Measurements from ENCODE around the gene HK3. TPM values are rescaled to one million over a fixed set of nuclear protein-coding genes. Genes with fewer than 3 reads are reported as not detected.

The HK3 gene
- total RNA-seq, 6 experiments from 2014 or later: 2.3 to 21.1 (median 9.1) TPM

GRCh38 chr5:176845392-176845713 lies 53.8 kb downstream of the HK3 start:
- no peak for ATAC-seq
- no peaks in the 10 kb centered on the region for H3K27me3 ChIP-seq
- TF ChIP-seq POLR2A (IDR thresholded peaks at IDR 0.05): no peak
- TF ChIP-seq, protein P1, sequence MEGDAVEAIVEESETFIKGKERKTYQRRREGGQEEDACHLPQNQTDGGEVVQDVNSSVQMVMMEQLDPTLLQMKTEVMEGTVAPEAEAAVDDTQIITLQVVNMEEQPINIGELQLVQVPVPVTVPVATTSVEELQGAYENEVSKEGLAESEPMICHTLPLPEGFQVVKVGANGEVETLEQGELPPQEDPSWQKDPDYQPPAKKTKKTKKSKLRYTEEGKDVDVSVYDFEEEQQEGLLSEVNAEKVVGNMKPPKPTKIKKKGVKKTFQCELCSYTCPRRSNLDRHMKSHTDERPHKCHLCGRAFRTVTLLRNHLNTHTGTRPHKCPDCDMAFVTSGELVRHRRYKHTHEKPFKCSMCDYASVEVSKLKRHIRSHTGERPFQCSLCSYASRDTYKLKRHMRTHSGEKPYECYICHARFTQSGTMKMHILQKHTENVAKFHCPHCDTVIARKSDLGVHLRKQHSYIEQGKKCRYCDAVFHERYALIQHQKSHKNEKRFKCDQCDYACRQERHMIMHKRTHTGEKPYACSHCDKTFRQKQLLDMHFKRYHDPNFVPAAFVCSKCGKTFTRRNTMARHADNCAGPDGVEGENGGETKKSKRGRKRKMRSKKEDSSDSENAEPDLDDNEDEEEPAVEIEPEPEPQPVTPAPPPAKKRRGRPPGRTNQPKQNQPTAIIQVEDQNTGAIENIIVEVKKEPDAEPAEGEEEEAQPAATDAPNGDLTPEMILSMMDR (IDR thresholded peaks at IDR 0.05): no peak
- no peak for DNase-seq
- WGBS (ENCODE audit: insufficient coverage, low coverage, low lambda C conversion rate, missing lambda C conversion rate): 53% methylated on average over 5 of the region's 6 CpGs
- no peak overlapping the region for H3K27ac ChIP-seq
- no peaks in the 10 kb centered on the region for H3K9me3 ChIP-seq
- intact Hi-C loops (cut with DNase I): no loop called here
- no peak overlapping the region for H3K4me3 ChIP-seq
- H3K4me1 ChIP-seq: no peaks in the 10 kb centered on the region
- no peaks in the 10 kb centered on the region for H3K36me3 ChIP-seq

DNA sequence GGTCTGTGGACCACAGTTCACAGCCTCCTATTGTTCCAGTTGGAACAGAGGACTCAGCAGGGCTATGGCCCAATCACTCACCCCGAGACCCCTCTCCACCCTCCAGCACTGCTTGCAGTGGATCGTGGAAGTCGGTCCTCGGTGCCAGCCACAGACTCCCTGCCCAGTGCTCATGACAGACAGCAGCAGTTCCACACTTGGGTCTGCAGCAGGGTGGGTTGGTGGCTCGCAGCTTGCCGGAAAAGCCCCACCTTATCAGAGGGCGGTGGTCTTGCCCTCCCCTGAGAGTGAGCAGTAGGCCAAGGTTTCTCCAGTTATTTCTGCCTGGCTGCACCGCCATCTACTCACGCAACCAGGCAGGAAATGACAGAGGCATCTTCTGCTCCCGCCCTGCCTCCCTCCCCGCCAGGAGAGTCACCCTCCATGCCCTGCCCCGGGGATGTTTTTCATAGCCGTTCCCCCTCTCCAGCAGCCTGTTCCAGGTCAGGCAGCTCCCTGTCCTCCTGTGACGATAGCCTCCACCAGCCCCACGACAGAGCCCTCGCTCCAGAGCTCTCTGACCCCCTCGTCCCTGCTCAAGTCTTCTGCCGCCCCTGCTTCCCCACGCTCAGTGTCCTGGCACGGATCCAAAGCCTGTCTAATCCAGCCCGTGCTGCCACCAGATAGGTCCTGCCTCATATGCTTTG lies 54.3 kb downstream of the HK3 start:
- Histone ChIP-seq H3K9me3 (no peaks in the 10 kb centered on the region), H3K4me3 (no peak overlapping the region), H3K36me3 (no peaks in the 10 kb centered on the region), H3K27me3 (no peaks in the 10 kb centered on the region), H3K27ac (no peak overlapping the region), H3K4me1 (no peaks in the 10 kb centered on the region)
- 41% methylated on average over 5 of the region's 21 CpGs for WGBS (ENCODE audit: insufficient coverage, low coverage, low lambda C conversion rate, missing lambda C conversion rate)
- intact Hi-C loops (cut with DNase I): no loop called here
- no peak for TF ChIP-seq POLR2A (IDR thresholded peaks at IDR 0.05)
- TF ChIP-seq, protein P1 (IDR thresholded peaks at IDR 0.05): no peak
- no peak for DNase-seq
- no peak for ATAC-seq

DNA sequence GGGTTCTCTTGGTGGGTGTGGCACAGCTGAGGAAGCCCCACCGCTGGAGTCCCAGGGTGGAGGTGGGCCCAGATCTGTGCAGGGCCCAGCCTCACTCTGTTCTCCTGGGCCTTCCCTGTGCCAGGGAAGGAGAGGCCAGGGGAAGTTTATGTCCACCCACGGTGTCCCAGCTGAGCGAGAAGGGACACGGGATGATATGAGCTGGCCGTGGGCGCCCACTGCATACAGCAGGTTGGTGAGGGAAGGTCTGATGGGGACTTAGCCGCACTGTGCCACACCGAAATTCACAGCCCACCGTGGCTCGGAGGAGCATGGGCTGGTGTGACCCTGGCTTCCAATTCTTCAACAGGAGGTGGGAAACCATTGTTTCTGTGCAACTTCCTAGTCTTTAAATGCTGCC lies 54.9 kb downstream of the HK3 start:
- Histone ChIP-seq H3K27me3 (no peaks in the 10 kb centered on the region), H3K36me3 (no peaks in the 10 kb centered on the region), H3K27ac (no peak overlapping the region), H3K4me1 (no peaks in the 10 kb centered on the region), H3K4me3 (no peak overlapping the region), H3K9me3 (no peaks in the 10 kb centered on the region)
- intact Hi-C loops (cut with DNase I): no loop called here
- TF ChIP-seq, protein P1 (IDR thresholded peaks at IDR 0.05): no peak
- TF ChIP-seq POLR2A (IDR thresholded peaks at IDR 0.05): no peak
- DNase-seq (no peak), ATAC-seq (no peak)
- WGBS (ENCODE audit: insufficient coverage, low coverage, low lambda C conversion rate, missing lambda C conversion rate): 77% methylated on average over 5 of the region's 10 CpGs

GRCh38 chr5:176843673-176844072 lies 55.5 kb downstream of the HK3 start:
- H3K4me3 ChIP-seq: no peak overlapping the region
- no peaks in the 10 kb centered on the region for H3K4me1 ChIP-seq
- 42% methylated on average over 14 of the region's 21 CpGs for WGBS (ENCODE audit: insufficient coverage, low coverage, low lambda C conversion rate, missing lambda C conversion rate)
- ATAC-seq (no peak), DNase-seq (no peak)
- no peaks in the 10 kb centered on the region for H3K9me3 ChIP-seq
- no peaks in the 10 kb centered on the region for H3K36me3 ChIP-seq
- H3K27ac ChIP-seq: no peak overlapping the region
- TF ChIP-seq, protein P1 (IDR thresholded peaks at IDR 0.05): no peak
- TF ChIP-seq POLR2A (IDR thresholded peaks at IDR 0.05): no peak
- no peaks in the 10 kb centered on the region for H3K27me3 ChIP-seq
- intact Hi-C loops (cut with DNase I): no loop called here

Data from right lobe of liver (tissue), 6 donors.